ENCODE data around the gene REXO5. TPM values are rescaled to one million over a fixed set of nuclear protein-coding genes. Genes with fewer than 3 reads are reported as not detected.

The REXO5 gene
- total RNA-seq, 1 experiment from 2014 or later = 7.3 TPM

DNA sequence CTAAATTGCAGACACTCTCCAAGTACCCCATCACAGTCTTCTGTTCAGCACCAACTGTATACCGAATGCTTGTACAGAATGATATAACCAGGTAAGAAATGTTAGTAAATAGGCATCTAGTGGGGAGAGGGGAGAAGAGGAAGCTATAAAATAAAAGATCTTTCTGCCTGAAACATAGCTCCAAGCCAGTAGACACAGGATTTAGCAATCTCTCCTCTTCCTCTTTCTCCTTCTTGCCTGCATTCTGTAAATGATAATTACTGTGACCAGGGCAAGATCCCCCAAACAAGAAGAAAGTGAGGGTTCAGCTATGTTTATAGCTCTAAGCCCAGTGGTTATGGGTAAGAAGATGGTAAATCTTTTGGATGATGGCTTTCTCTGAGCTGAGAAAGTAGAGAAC is 24.6 kb upstream of the REXO5 start:
- Histone ChIP-seq H3K4me3 (ENCODE audit: low read depth, low read length) (no peak overlapping the region), H3K9me3 (no peaks in the 10 kb centered on the region), H3K4me1 (no peaks in the 10 kb centered on the region), H3K27me3 (replicated peaks; ENCODE audit: control insufficient read depth, insufficient read depth, low read length) (no peaks in the 10 kb centered on the region), H3K36me3 (ENCODE audit: control insufficient read depth, insufficient read depth, low read length) (no peaks in the 10 kb centered on the region)
- no peak overlapping the region for H3K27ac Mint-ChIP-seq (ENCODE audit: unreplicated experiment)
- BruUV-seq (replicated peaks) = no TSS peak
- TF ChIP-seq, protein P1, sequence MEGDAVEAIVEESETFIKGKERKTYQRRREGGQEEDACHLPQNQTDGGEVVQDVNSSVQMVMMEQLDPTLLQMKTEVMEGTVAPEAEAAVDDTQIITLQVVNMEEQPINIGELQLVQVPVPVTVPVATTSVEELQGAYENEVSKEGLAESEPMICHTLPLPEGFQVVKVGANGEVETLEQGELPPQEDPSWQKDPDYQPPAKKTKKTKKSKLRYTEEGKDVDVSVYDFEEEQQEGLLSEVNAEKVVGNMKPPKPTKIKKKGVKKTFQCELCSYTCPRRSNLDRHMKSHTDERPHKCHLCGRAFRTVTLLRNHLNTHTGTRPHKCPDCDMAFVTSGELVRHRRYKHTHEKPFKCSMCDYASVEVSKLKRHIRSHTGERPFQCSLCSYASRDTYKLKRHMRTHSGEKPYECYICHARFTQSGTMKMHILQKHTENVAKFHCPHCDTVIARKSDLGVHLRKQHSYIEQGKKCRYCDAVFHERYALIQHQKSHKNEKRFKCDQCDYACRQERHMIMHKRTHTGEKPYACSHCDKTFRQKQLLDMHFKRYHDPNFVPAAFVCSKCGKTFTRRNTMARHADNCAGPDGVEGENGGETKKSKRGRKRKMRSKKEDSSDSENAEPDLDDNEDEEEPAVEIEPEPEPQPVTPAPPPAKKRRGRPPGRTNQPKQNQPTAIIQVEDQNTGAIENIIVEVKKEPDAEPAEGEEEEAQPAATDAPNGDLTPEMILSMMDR (IDR thresholded peaks at IDR 0.05; ENCODE audit: insufficient read depth in 1 of 2, low read depth in 1 of 2, low read length in 1 of 2, severe bottlenecking in 1 of 2, unreplicated experiment in 1 of 2) = no peak
- intact Hi-C loops (cut with micrococcal nuclease; ENCODE audit: unreplicated experiment) = no loop called here
- no peak overlapping the region for H3K4me3 Mint-ChIP-seq (ENCODE audit: unreplicated experiment)
- no peaks in the 10 kb centered on the region for H3K4me1 Mint-ChIP-seq (ENCODE audit: low read depth, unreplicated experiment)
- ChIA-PET POLR2A (no interaction called here), CTCF (no interaction called here)
- no peaks in the 10 kb centered on the region for H3K9me3 Mint-ChIP-seq (ENCODE audit: unreplicated experiment)
- no peaks in the 10 kb centered on the region for H3K36me3 Mint-ChIP-seq (ENCODE audit: insufficient read depth, unreplicated experiment)
- DNase-seq = no peak
- H3K27me3 Mint-ChIP-seq (ENCODE audit: insufficient read depth, unreplicated experiment) = no peaks in the 10 kb centered on the region

DNA sequence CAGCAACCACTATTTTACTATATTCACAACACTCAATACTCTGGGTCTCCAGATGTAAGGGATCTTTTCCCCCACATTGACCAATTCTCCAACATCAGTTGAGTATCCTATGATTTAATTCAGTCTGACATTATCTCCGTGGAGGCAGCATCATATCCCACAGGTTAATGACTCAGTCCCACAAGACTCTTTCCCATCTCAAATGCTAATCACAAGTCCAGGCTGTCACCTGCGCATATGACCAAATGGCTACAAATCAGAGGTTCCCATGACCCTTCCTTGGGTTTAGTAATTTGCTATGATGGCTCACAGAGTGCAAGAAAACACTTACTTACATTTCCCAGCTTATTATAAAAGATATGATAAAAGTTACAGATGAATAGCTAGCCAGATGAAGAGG is 23.9 kb upstream of the REXO5 start:
- BruUV-seq (replicated peaks) = no TSS peak
- H3K36me3 ChIP-seq (ENCODE audit: control insufficient read depth, insufficient read depth, low read length) = no peaks in the 10 kb centered on the region
- intact Hi-C loops (cut with micrococcal nuclease; ENCODE audit: unreplicated experiment) = no loop called here
- no peak for DNase-seq
- TF ChIP-seq, protein P1 (IDR thresholded peaks at IDR 0.05; ENCODE audit: insufficient read depth in 1 of 2, low read depth in 1 of 2, low read length in 1 of 2, severe bottlenecking in 1 of 2, unreplicated experiment in 1 of 2) = no peak
- H3K4me1 ChIP-seq = no peaks in the 10 kb centered on the region
- Mint-ChIP-seq H3K4me3 (ENCODE audit: unreplicated experiment) (no peak overlapping the region), H3K4me1 (ENCODE audit: low read depth, unreplicated experiment) (no peaks in the 10 kb centered on the region), H3K36me3 (ENCODE audit: insufficient read depth, unreplicated experiment) (no peaks in the 10 kb centered on the region), H3K27ac (ENCODE audit: unreplicated experiment) (no peak overlapping the region), H3K27me3 (ENCODE audit: insufficient read depth, unreplicated experiment) (no peaks in the 10 kb centered on the region), H3K9me3 (ENCODE audit: unreplicated experiment) (no peaks in the 10 kb centered on the region)
- ChIA-PET POLR2A (no interaction called here), CTCF (no interaction called here)
- no peaks in the 10 kb centered on the region for H3K27me3 ChIP-seq (replicated peaks; ENCODE audit: control insufficient read depth, insufficient read depth, low read length)
- no peak overlapping the region for H3K4me3 ChIP-seq (ENCODE audit: low read depth, low read length)
- H3K9me3 ChIP-seq = no peaks in the 10 kb centered on the region

DNA sequence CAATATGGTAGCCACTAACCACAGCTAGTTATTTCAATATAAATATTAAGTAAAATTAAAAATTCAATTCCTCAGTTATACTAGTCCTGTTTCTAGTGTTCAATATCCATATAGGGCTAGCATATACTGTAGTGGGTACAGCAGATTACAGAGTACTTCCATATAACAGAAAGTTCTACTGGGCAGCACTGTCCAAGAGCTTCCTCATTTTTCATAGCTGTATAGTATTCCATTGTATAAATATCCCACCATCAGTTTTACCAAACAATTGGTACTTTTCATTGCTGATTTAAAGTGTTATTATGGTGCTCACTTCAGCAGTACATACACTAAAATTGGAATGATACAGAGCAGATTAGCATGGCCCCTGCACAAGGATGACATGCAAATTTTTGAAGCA is 22.1 kb upstream of the REXO5 start:
- H3K27ac Mint-ChIP-seq (ENCODE audit: unreplicated experiment) = no peak overlapping the region

More for the DNA sequence above, 22.1 kb upstream of the REXO5 start:
- Histone ChIP-seq H3K4me3 (ENCODE audit: low read depth, low read length) (no peak overlapping the region), H3K36me3 (ENCODE audit: control insufficient read depth, insufficient read depth, low read length) (no peaks in the 10 kb centered on the region), H3K4me1 (no peaks in the 10 kb centered on the region), H3K27me3 (replicated peaks; ENCODE audit: control insufficient read depth, insufficient read depth, low read length) (no peaks in the 10 kb centered on the region), H3K9me3 (no peaks in the 10 kb centered on the region)
- DNase-seq = no peak
- Mint-ChIP-seq H3K36me3 (ENCODE audit: insufficient read depth, unreplicated experiment) (no peaks in the 10 kb centered on the region), H3K4me1 (ENCODE audit: low read depth, unreplicated experiment) (no peaks in the 10 kb centered on the region), H3K9me3 (ENCODE audit: unreplicated experiment) (no peaks in the 10 kb centered on the region), H3K4me3 (ENCODE audit: unreplicated experiment) (no peak overlapping the region), H3K27me3 (ENCODE audit: insufficient read depth, unreplicated experiment) (no peaks in the 10 kb centered on the region)
- intact Hi-C loops (cut with micrococcal nuclease; ENCODE audit: unreplicated experiment) = no loop called here
- POLR2A ChIA-PET = no interaction called here
- TF ChIP-seq, protein P1 (IDR thresholded peaks at IDR 0.05; ENCODE audit: insufficient read depth in 1 of 2, low read depth in 1 of 2, low read length in 1 of 2, severe bottlenecking in 1 of 2, unreplicated experiment in 1 of 2) = no peak
- BruUV-seq (replicated peaks) = no TSS peak
- CTCF ChIA-PET = no interaction called here
